AG08396 (cell line): ENCODE measurements around the gene ARMC7.
"Not testable (repeated sequence)": the region's sequence is repeated elsewhere in the genome, so short reads cannot be mapped to it uniquely, and the experiment has no call there.

Experiments used
- DNase-seq: peaks from one replicate; pipeline ENCODE4 v3.0.0; 2012; ENCODE audit warnings: low spot score, mixed read lengths

The ARMC7 gene

DNA sequence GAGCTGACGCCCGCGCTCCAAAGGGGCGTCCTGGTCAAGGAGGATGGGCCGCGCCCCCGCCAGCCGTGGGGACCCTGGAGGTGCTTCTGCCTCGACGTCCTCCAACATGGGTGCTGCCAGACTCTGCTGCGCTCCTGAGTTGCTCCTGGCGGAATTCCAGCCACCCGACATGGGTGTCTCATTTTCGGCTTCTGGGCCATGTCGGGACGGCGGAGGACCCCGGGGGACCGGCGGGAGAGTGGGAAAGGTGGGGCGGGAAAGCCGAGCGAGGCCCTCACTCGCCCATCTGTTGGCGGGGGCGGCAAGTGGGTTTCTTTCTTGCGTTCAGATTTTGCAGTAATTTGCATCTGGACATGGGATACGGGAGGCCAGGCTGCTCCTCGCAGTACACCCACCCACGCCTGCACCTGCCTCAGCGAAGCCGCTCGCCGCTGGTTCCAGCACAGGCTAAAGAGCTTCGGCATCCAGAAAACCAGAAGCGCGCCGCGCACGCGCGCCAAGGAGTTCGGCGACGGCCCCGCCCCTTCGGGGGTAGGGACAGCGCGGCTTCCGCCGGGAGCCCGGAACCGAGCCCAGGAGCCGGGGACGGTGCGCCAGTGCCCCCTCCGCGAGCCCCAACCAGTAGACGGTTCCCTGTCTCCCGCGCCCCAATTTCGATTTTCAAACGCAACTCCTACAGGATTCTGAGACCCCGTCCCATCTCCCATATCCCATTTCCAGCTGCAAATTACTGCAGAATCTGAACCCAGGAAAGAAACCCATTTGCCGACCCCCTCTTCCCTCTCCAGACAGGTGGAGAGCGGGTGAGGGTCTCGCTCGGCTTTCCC lies at the start of gene ARMC7:
Gene ARMC7 (plus strand): TSS at position 563 of the 827 bp plus-strand sequence. CDS start 320 bp downstream, outside the sequence.
- peak; percentile 98 for DNase-seq

DNA sequence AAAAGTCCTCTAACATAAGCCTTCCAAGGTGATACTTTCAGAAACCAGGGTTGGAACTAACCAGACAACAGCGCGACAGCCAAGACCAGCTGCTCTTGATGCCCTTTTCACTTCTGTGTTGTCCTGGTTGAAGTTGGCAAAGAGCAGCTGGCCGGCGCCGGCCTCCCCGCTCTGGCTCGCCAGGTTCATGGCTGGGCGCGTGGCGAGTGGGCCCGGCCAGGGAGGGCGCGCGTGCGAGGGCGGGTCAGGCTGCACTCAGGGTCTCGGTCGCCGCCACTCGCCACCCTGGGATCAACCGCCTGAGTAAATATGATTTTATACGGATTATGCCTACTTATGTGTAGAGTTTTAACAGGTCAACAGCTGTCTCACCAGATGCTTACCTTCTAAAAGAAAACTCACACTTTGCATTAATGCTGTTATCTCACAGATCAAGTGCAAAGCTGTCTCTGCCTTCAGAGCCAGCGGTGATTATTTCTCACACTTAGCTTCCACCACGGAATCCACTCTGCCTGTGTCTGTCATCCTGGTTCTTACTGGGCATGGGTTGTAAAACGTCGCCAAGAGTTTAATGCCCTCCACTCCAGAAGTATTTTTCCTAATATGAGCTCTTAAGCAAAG lies 49.2 kb upstream of the ARMC7 start:
- peak; percentile 5 for DNase-seq

GRCh38 chr17:75061055-75061438 lies 48.7 kb upstream of the ARMC7 start:
- DNase-seq: no peak

DNA sequence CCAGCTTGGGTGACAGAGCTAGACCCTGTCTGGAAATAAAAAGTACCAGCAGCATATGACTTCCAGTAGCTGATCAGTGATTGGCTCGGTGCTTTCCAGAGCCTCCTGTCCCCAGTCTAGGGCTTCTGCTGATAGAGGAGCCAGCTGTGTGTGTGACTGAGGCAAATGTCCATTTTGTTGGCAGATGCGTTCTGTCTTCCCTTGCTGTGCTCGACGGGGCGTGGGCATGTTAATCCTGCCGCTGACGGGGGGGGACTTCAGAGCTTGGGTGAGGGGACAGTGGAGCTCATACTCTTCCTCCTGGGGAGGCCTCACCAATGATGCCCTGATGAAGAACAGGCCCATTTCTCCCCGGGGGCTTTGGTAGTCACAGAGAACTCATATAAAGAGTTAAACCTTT lies 48.2 kb upstream of the ARMC7 start:
- peak; percentile 9 for DNase-seq

- DNase-seq: no peak
These were observed 46.6 kb upstream of the ARMC7 start for GRCh38 chr17:75063201-75063600.

DNA sequence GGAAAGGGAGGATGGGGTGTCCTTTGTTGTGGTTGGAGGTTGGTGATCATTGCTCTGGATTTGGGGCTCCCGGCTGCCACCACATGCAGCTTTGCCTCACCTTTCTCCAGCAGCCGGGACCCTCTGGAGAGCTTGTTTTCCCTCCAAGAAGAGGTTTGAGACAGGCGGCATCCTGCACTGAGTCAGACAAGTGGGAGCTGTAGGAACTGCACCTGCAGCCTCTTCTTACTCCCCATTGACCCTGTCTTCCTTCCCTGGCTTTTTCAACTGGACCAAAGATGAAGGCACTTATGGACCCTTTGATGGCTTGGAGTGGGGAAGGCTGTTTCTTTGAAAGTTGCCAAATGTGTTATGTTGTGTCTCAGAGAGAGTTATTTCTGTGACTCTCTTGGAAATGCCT lies 46.1 kb upstream of the ARMC7 start:
- no peak for DNase-seq

GRCh38 chr17:75064040-75064439 lies 45.7 kb upstream of the ARMC7 start:
- DNase-seq: no peak

GRCh38 chr17:75064460-75064859 lies 45.3 kb upstream of the ARMC7 start:
- DNase-seq: no peak

DNA sequence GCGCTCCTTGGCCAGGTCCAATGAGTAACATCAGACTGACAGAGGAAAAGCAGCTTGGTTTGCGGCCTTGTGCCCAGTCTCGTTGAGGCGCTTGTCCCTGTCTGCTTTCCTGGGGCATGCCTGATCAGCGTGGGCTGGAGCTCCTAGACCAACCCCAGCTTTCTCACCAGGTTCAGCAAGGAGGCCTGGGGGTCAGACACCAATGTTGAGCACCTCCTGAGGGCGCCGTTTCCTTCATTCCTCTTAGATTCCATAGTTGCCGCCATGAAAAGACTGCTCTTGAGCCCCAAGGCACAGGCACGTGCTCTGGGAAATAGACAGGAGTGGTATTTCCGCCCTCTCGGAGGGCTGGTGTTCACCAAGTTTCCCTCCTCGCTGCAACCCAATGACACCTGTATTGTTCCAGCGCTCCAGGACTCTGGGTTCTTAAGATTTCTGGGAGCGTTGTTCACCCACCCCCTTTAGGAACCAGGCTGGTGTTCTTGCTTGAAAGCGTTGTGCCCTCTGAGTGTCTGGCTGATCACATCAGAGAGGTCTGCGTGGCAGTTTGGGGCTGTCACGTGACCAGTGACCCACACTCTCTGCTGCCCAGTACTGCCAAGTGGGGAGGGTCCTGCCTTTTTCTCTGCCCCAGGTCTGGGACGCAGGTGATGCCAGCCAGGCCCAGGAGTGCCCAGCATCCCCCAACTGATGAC lies 44.8 kb upstream of the ARMC7 start:
- DNase-seq: no peak

DNA sequence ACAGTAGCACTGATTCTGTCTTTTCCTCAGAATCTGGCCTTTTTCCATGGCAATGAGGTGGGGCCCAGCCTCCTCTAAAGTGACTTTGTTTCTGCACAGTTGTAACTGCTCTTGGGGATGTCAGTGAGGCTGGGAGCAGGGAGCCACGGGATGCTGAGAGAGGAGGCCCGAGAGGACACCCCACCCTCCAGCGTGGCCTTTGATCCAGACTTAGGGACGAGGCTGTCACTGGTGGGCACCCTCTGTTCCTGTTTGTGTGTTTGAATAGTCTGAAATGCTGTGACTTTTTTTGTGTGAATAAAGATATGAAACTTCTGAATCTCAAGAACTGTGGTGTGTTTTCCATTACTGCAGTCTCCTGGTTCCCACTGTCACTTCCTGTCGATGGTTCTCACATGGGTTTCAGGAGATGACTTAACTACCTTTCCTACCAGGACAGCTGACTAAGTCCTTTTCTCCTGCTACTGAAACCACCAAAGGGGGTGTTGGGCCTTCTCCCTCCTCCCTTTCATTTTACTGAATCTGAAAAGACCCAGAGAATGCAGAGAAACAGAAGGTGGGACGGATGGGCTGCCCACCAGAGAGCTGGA lies 44.1 kb upstream of the ARMC7 start:
- DNase-seq: no peak

GRCh38 chr17:75067856-75068255 lies 41.9 kb upstream of the ARMC7 start:
- no peak for DNase-seq

GRCh38 chr17:75068750-75069149 lies 41.0 kb upstream of the ARMC7 start:
- no peak for DNase-seq

DNA sequence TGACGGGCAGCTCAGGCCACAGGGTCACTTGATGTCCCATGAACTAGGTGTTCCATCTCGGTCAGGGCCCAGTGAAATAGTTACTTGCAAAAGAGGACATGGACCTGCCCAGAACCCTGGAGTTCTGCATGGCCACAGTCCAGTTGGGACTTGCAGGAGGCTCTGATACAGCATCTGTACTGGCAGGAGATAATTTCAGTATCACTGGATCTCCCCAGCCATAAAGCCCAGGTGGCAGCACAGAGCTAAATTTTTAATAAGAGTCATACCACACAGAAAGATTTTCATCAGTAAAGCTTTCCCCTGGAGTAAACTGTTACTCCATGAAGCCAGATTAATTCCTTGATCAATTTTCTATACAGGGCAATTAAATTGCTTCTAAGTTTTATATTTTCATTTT lies 40.0 kb upstream of the ARMC7 start:
- peak; percentile 61 for DNase-seq

- not testable (repeated sequence) for DNase-seq
These were observed 38.1 kb upstream of the ARMC7 start for GRCh38 chr17:75071478-75072271.

GRCh38 chr17:75072909-75073308 lies 36.9 kb upstream of the ARMC7 start:
- DNase-seq: not testable (repeated sequence)

DNA sequence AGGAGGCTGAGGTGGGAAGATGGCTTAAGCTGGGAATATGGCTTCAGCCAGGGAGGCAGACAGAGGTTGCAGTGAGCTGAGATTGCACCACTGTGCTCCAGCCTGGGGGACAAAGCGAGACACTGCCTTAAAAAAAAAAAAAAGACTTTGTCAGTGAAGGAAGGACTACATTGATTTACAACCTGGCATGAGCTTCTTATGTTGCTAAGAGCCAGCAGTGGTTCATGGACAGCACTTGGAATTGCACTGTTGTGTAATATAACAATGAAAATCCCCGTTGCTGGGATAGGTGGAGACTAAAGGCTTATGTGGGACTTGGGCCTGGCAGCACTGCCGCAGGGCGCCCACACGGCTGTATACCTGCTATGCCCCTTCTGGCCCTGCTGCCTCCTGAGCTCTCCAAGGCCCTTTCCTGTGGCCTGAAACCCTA lies 36.1 kb upstream of the ARMC7 start:
- DNase-seq: no peak

DNA sequence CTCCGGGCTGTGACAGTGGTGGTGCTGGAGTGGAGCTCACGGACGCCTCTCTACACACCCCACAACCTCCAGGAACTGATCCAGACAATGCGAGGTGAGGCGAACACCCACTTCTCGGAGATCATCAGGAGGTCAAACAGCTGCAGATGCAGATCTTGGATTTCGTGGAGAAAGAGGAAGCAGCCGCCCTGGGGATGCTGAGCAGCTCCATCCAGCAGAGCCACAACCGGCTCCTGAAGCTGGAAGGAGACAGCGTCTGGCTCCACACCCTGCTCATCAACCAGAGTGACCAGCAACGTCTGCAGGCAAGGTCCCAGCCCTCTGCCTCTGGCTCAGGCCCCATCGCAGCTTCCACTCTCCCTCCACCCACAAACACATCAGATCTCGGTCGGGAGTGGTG lies 35.2 kb upstream of the ARMC7 start:
- no peak for DNase-seq

DNA sequence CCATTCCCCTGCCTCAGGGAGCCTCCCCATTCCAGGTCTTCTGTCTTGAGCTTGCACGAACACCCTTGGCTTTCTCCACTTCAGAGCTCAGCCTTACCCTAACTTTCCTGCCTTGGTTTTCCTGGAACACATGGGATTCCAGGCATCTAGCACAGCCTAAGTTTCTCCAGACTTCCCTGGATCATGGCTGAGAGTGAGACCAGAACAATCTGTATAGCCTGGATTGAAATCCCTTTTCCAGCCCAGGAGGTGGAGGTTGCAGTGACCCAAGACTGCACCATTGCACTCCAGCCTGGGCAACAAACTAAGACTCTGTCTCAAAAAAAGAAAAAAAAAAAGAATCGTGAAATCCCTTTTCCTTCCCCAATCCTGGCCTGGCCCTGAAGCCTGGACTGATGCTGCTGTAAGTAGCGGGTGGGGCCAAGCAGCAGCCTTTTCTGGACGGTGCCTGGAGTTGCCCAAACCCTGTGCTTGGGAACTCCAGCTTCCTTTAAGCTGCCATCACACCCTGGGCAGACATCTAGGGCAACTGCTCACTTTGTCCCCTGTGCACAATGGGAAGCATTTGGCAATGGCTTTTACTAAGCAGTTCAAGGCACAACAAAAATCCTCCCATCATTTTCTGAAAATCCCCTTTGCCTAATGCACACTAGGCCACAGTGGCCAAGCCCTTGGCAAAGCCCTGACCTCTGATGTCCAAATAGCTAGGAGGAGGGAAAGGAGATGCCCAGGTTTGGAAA lies 34.0 kb upstream of the ARMC7 start:
- DNase-seq: no peak

- DNase-seq: no peak
These were observed 32.7 kb upstream of the ARMC7 start for GRCh38 chr17:75077072-75077495.

- peak; percentile 73 for DNase-seq
These were observed 32.1 kb upstream of the ARMC7 start for GRCh38 chr17:75077496-75078283.
